NCI-H1930 (cell line): Measurements from ENCODE around the gene SLC31A2.

Source experiments
- DNase-seq, 2 experiments: peaks; one replicate each; lab custom pipeline; 2025; lab: John Stamatoyannopoulos, UW

SLC31A2 gene

GRCh38 chr9:113151696-113152630, 1.2 kb downstream of the SLC31A2 start:
- no peak for DNase-seq

- no peak for DNase-seq
Observed at GRCh38 chr9:113152699-113153098, 1.9 kb downstream of the SLC31A2 start.

- DNase-seq: no peak
Observed at GRCh38 chr9:113153599-113153998, 2.8 kb downstream of the SLC31A2 start.

GRCh38 chr9:113154471-113154870, 3.7 kb downstream of the SLC31A2 start:
- no peak for DNase-seq

GRCh38 chr9:113154946-113155345, 4.1 kb downstream of the SLC31A2 start:
- DNase-seq: no peak

- no peak for DNase-seq
Observed at GRCh38 chr9:113155911-113156588, 5.2 kb downstream of the SLC31A2 start.

GRCh38 chr9:113156880-113157279, 6.1 kb downstream of the SLC31A2 start:
- DNase-seq: no peak

- no peak for DNase-seq
Observed at GRCh38 chr9:113158446-113158845, 7.6 kb downstream of the SLC31A2 start.

- DNase-seq: no peak
Observed at GRCh38 chr9:113160571-113160970, 9.8 kb downstream of the SLC31A2 start.

GRCh38 chr9:113163001-113163400, 12.2 kb downstream of the SLC31A2 start:
- no peak for DNase-seq

- no peak for DNase-seq
Observed at GRCh38 chr9:113164536-113165300, 13.9 kb downstream of the SLC31A2 start.

GRCh38 chr9:113166039-113166438, 15.2 kb downstream of the SLC31A2 start:
- no peak for DNase-seq

GRCh38 chr9:113168809-113169208, 18.0 kb downstream of the SLC31A2 start:
- DNase-seq: no peak

GRCh38 chr9:113173341-113173740, 22.5 kb downstream of the SLC31A2 start:
- no peak for DNase-seq

GRCh38 chr9:113176803-113177202, 26.0 kb downstream of the SLC31A2 start:
- DNase-seq: no peak

- no peak for DNase-seq
Observed at GRCh38 chr9:113177251-113177650, 26.4 kb downstream of the SLC31A2 start.

- DNase-seq: no peak
Observed at GRCh38 chr9:113178087-113178486, 27.3 kb downstream of the SLC31A2 start.

- DNase-seq: no peak
Observed at GRCh38 chr9:113179839-113180238, 29.0 kb downstream of the SLC31A2 start.

GRCh38 chr9:113181165-113181564, 30.4 kb downstream of the SLC31A2 start:
- DNase-seq: no peak

- no peak for DNase-seq
Observed at GRCh38 chr9:113183956-113184488, 33.2 kb downstream of the SLC31A2 start.

GRCh38 chr9:113184539-113184938, 33.7 kb downstream of the SLC31A2 start:
- DNase-seq: no peak

- no peak for DNase-seq
Observed at GRCh38 chr9:113185271-113185670, 34.5 kb downstream of the SLC31A2 start.
